Epidermal melanocyte (primary cell): Measurements from ENCODE around the gene XRCC2.
A peak's percentile ranks its signal among the peaks of the same experiment; 100 is the strongest.
"Not testable (repeated sequence)": the region's sequence is repeated elsewhere in the genome, so short reads cannot be mapped to it uniquely, and the experiment has no call there.

Source experiments
- DNase-seq: peaks from one replicate; pipeline ENCODE4 v3.0.0; 2011; ENCODE audit warnings: low spot score; ENCODE audit not compliant: insufficient read length

Gene XRCC2

GRCh38 chr7:152675759-152676636, at the start of gene XRCC2:
XRCC2 (minus strand) TSS chr7:152676141; CDS start chr7:152676079, 62 bp downstream.
- DNase-seq: peak; percentile 97

- no peak for DNase-seq
These were observed 47.4 kb upstream of the XRCC2 start for GRCh38 chr7:152723364-152723763.

- not testable (repeated sequence) for DNase-seq
These were observed 36.6 kb upstream of the XRCC2 start for GRCh38 chr7:152712412-152713042.

- DNase-seq: no peak
These were observed 35.6 kb upstream of the XRCC2 start for GRCh38 chr7:152711444-152711944.

GRCh38 chr7:152710153-152710442, 34.2 kb upstream of the XRCC2 start:
- no peak for DNase-seq

- no peak for DNase-seq
These were observed 33.6 kb upstream of the XRCC2 start for GRCh38 chr7:152709287-152710152.

- DNase-seq: no peak
These were observed 28.9 kb upstream of the XRCC2 start for GRCh38 chr7:152704796-152705384.

GRCh38 chr7:152699079-152699478, 23.1 kb upstream of the XRCC2 start:
- DNase-seq: no peak

GRCh38 chr7:152697268-152697974, 21.5 kb upstream of the XRCC2 start:
- DNase-seq: not testable (repeated sequence)

GRCh38 chr7:152692196-152692595, 16.3 kb upstream of the XRCC2 start:
- DNase-seq: not testable (repeated sequence)

GRCh38 chr7:152683297-152683696, 7.4 kb upstream of the XRCC2 start:
- no peak for DNase-seq

GRCh38 chr7:152677808-152678670, 2.1 kb upstream of the XRCC2 start:
- no peak for DNase-seq

- DNase-seq: no peak
These were observed 832 bp downstream of the XRCC2 start for GRCh38 chr7:152674860-152675758.

- DNase-seq: no peak
These were observed 2.0 kb downstream of the XRCC2 start for GRCh38 chr7:152673897-152674296.

- DNase-seq: no peak
These were observed 3.3 kb downstream of the XRCC2 start for GRCh38 chr7:152672626-152673025.

- DNase-seq: no peak
These were observed 6.2 kb downstream of the XRCC2 start for GRCh38 chr7:152669758-152670157.

GRCh38 chr7:152668975-152669374, 7.0 kb downstream of the XRCC2 start:
- no peak for DNase-seq

- no peak for DNase-seq
These were observed 8.0 kb downstream of the XRCC2 start for GRCh38 chr7:152667958-152668357.

GRCh38 chr7:152666078-152666477, 9.9 kb downstream of the XRCC2 start:
- no peak for DNase-seq
